ENCODE data around the gene LHX5.

LHX5 gene

DNA sequence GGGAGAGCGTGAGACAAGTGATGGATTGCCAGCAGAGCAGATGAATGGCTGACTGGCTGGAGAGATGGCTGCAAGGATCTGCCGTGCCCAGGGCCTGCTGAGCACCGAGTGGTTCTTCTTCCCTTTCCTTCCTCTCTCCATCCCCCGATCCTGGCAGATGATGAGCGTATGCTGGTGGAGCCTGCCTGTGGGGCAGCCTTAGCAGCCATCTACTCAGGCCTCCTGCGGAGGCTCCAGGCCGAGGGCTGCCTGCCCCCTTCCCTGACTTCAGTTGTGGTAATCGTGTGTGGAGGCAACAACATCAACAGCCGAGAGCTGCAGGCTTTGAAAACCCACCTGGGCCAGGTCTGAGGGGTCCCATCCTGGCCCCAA, 34.0 kb downstream of the LHX5 start:
- no peak for DNase-seq

DNA sequence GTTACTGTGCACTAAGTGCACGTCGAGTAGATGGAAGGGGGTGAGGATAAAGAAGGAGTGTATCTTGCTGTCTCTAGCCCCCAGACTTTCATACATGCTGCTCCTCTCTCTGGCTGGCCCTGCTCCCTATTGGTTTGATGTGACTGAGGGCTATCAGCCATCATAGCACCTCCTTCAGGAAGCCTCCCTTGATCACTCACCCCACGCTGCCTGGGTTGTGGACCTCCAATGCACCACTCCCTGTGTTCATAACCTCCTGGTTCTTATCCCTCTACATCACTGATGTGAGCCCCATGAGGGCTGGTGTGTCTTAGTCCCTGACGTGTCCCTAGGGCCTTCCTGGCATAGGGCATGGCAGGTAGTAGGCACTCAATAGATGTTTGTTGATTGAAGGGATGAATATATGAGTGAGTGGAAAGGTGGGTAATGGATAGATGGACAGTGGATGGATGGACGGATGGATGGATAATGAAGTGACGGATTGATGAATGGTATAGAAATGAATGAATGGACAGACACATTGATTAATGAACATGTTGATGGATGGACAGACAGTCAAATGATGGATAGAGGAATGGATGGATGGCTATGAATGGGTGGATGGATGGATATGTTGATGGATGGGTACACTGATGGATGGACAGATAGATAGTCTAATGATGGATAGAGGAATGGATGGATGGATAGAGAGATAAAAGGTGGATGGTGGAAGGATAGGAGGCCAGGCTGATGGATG, 34.5 kb downstream of the LHX5 start:
- DNase-seq = no peak

DNA sequence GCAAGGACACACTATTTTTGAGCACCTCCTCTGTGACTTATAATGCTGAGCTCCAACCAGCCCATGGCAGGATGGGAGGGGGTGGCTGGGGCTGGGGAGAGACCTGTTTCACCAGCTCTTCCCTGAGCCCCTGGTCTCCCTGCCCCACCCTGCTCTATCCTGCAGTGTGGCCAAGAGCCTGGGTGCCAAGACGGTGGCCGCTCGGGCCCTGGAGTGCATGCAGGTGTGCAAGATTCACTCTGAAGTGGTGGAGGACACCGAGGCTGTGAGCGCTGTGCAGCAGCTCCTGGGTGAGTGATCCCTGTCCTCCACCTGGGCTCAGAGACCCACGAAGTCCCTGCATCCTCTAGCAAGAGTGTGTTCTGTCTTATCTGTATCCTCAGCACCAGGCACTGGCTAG, 35.1 kb downstream of the LHX5 start:
- DNase-seq = no peak

GRCh38 chr12:113435367-113435766, 36.3 kb downstream of the LHX5 start:
- no peak for DNase-seq

DNA sequence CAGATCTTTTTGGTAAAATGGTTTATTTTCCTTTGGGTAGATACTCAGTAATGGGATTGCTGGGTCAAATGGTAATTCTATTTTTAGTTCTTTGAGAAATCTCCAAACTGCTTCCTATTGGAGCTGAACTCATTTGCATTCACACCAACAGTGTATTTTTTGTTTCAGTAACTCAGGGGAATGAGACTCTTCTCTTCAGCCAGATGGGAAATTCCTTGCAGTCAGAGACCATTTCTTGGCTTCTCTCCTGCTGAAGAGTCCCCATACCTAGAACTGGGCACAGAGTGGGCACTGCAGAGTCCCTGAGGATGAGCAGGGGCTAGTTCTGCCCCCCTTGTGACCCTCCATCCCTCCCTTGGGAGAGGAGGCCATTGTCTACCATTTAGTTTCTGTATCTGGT, 38.7 kb downstream of the LHX5 start:
- DNase-seq = no peak

- DNase-seq = no peak
Measured at GRCh38 chr12:113428482-113428881, 43.2 kb downstream of the LHX5 start.

- DNase-seq = no peak
Measured at GRCh38 chr12:113427882-113428281, 43.8 kb downstream of the LHX5 start.

GRCh38 chr12:113425960-113426453, 45.7 kb downstream of the LHX5 start:
- no peak for DNase-seq

DNA sequence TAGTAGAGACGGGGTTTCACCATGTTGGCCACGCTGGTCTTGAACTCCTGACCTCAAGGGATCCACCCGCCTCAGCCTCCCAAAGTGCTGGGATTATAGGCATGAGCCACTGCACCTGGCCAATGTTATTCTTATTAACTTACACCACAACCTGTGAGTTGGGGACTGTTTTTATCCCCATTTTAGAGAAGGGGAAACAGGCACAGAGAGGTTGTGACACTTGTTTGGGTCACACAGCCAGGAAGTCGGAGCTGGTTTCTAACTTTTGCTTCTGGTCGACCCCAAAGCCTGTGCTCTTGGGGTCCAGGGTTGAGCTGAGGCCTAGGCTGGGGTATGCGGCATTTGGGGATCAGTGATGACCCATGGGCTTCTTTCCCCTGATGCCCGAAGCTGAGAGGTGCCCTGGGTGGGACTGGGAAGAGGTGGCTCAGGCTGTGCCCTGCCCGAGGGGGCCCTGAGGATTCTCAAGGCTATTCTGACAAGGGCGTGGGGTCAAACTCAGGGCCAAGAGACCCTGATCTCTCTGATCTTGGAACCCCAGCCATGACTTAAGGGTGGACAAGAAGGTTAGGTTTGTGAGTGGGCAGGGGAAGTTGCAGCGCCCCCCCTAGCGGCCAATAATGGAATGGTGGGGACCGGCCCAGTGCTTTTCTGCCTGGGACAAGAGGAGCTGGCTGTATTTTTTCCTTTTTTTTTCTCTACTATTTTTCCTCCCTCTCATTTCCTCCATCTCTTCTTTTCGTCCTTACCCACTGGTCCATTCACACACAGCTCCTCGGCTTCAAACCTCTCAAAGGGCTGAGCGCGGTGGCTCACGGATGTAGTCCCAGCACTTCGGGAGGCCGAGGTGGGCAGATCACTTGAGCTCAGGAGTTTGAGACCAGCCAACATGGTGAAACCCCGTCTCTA, 46.5 kb downstream of the LHX5 start:
- no peak for DNase-seq

GRCh38 chr12:113424456-113424855, 47.2 kb downstream of the LHX5 start:
- DNase-seq = no peak

- DNase-seq = no peak
Measured at GRCh38 chr12:113422886-113423669, 48.6 kb downstream of the LHX5 start.

- DNase-seq = no peak
Measured at GRCh38 chr12:113422030-113422885, 49.4 kb downstream of the LHX5 start, which contains the start of gene SDSL. TSS of gene SDSL (plus strand) at chr12:113422380. CDS start at chr12:113427983, 5,603 bp downstream.

DNA sequence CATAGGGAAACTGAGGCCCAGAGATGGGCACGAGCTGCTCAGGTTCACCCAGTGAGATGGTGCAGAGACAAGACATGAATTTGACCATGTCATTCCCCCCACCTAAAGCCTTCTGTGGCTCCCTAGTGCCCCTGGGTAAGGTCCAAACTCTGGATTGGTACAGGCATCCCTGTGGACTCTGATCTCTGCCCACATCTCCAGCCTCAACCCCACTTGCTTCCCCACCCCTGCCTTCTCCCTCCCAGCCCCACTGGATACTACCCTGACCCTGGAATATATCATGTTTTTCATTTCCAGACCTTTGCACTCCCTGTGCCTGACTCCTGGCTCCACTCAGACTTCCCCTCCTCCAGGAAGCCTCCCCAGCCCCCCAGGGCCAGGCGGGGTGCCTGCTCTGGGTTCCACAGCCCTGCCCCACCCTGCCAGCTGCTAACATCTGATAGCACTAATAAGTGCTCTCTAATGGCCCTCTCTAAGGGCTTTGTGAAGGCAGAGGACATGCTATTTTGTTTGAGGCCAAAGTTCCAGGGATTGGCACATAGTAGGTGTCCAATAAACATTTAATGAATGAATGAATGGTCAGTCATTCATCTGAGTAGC, 50.6 kb downstream of the LHX5 start:
- no peak for DNase-seq

- no peak for DNase-seq
Measured at GRCh38 chr12:113418213-113418879, 53.3 kb downstream of the LHX5 start.

DNA sequence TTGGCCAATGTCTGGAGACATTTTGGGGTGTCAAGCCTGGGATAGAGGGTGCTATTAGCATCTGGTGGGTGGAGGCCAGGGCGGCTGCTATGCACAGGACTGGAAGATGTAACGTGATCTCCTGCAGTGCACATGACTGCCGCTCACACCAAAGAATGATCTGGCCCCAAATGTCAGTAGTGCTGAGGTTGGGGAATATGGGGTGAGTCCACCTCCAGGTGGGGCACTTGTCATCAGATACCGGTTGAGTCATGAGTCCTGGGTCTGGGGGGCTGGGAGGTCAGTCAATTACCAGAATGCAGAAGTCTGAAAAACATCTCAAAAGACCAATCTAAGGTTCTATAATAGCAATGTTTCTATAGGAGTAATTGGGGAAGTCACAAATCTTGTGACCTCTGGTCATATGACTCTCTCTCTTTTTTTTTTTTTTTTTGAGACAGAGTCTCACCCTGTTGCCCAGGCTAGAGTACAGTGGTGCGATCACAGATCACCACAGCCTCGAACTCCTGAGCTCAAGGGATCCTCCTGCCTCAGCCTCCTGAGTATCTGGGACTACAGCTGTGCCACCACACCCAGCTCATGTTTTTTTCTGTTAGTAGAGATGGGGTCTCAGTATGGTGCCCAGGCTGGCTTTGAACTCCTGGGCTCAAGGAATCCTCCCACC, 55.4 kb downstream of the LHX5 start:
- no peak for DNase-seq

- no peak for DNase-seq
Measured at GRCh38 chr12:113414519-113415038, 57.1 kb downstream of the LHX5 start.

- DNase-seq = no peak
Measured at GRCh38 chr12:113413488-113413939, 58.2 kb downstream of the LHX5 start.
